GM18499 (cell line): ENCODE measurements around the gene RMI1.
"Not testable (repeated sequence)": the region's sequence is repeated elsewhere in the genome, so short reads cannot be mapped to it uniquely, and the experiment has no call there.

Experiments
- ATAC-seq: cut with Tn5 transposase; IDR thresholded peaks from one replicate; pipeline ENCODE4 v1.9.1; 2021; ENCODE audit warnings: moderate number of reproducible peaks; ENCODE audit not compliant: insufficient read depth, unreplicated experiment

The RMI1 gene

DNA sequence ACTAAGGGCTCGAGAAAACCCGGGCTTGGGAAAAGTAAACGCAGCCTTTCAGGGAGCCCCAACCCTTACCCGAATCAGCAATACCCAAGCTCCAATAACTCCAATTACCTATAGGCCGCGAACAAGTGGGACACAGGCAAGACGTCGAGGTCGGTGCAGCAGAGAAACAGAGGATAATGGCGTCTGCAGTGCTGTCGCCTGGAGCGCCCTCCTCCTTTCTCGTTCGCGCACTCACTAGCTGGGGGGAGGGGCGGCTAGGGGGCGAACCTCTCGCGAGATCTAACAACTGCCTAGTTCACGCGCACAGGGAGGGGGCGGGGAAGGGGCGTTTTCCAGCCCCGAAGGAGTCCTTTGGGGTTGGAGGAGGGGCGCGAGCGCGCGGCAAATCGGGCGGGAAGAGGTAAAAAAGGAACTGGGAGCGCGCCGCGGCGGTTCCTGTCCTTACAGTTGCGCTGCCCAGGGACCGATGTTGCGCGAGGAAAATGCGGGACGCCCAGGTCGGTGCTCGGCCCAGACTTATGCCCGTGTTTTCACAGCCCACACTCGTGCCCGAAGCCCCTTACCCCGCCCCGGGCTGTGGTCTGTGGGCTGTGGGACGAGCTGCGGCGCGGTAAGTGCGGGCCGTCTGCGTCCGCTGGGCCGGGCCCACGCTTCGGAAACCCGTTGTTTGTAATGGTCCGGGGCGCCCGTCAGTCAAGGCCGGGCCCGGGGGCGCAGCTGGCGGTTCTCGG, at the start of gene RMI1:
RMI1 (plus strand) TSS at position 411 of the 731 bp plus-strand sequence. CDS start 20,182 bp downstream, outside the sequence.
- ATAC-seq, result peak; percentile 57

DNA sequence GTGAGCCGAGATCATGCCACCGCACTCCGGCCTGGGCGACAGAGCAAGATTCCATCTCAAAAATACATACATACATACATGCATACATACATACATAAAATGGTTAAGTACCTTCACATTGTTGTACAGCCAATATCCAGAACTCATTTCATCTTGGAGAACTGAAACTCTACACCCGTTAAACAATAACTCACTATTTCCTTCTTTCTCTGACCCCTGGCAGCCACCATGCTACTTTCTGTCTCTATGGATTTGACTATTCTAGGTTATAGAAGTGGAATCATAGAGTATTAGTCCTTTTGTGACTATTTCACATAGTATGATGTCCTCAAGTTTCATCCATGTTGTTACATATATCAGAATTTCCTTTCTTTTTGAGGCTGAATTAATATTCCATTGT, 49.7 kb upstream of the RMI1 start:
- ATAC-seq, result no peak

DNA sequence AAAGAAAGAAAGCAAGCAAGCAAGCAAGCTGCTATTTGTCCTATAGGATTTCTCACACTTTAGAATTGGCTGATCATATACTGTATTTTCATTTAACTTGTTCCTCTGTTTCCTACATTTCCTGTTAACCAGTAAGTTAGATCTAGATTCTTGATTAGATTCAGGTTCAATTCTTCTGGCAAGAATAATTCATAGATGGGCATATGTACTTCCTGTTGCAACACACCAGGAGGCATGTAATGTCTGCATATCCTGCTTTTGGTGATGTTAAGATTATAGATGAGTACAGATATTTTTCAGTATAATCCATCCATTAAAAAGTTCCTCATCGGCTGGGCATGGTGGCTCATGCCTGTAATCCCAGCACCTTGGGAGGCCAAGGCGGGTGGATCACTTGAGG, 48.6 kb upstream of the RMI1 start:
- ATAC-seq, result no peak

DNA sequence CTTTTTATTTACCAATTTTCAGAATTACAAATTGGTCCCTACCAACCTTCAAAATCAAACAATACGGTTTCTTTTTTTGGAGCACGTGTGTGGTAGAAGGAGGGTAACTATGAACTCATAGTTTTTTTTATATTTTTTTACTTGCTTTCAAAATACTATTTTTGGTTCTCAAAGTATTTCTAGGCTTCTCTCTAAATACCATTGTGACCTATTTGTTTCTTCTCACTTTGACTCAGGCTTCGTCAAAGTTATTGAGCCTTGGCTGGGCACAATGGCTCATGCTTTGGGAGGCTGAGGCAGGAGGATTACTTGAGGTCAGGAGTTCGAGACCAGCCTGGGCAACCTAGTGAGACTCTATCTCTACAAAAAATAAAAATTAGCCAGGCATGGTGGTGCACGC, 47.8 kb upstream of the RMI1 start:
- ATAC-seq, result no peak

DNA sequence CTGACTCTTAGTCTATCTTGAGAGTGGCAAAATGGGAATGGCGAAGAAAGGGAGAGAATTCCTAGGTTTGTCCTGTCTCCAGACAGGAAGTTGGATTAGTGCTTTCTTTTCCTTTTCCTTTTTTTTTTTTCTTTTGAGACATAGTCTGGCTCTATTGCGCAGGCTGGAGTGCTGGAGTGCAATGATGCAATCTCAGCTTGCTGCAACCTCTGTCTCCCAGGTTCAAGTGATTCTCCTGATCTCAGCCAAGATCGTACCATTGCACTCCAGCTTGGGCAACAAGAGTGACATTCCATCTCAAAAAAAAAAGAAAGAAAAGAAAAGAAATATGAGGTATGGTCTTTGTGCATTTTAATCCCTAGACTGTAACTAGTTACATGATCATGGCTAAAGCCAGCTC, 46.8 kb upstream of the RMI1 start:
- ATAC-seq, result no peak

DNA sequence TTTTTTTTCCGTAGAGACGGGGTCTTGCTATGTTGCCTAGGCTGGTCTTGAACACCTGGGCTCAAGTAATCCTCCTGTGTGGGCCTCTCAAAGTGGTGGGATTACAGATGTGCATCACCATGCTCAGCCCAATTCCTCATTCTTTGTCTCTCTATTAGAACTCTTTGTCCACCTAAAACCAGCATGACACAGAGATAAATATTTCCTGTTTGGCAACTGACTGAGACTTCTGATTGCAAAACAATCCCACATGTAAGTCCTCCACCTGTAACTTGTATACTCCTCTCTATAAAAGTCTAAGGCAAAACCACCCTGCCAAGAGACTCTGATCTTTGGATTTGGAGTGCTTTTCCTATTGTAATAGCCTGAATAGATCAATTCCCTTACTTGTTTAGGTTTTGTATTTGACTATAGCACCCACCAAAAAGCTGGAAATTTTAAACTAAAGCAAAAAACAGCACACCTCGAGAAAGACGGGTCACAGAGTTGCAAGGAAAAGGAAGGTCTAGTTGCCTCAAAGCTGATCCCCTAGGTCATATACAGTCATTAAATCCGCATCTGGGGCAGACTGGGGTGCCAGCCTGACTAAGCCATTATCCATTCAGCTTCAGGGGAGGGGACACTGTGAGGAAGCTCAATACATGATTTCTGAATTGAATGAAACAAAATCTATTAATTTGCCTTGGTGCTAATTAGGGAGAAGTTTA, 45.9 kb upstream of the RMI1 start:
- no peak for ATAC-seq

DNA sequence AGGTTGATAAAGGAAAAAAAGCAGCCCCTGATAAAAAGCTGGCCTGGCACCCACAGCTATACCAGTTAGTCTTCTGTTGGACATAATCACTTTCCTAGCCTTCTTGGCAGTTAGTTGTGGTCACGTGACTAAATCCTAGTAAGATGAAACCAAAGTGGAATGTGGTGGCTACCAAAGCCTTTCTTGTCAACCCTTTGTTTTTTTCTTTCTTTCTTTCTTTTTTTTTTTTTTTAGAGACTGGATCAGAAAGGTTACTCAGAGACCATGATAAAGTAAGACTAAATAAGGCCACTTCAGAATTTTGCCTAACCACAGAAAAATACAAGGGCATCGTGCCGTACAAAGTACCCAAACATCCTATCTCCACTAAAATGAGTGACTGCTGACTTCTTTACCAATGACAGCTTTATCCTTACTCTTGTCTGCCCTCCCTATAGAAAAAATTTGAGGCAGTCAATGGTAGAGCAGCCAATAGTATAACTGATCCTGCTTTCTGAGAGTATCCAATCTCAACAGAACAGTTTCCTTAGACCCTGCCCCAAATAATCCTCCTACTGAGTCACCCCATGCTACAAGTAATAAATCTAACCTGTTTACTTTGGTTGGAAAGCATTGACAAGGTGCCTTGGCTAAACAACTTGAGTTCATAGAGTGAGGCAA, 45.2 kb upstream of the RMI1 start:
- no peak for ATAC-seq

DNA sequence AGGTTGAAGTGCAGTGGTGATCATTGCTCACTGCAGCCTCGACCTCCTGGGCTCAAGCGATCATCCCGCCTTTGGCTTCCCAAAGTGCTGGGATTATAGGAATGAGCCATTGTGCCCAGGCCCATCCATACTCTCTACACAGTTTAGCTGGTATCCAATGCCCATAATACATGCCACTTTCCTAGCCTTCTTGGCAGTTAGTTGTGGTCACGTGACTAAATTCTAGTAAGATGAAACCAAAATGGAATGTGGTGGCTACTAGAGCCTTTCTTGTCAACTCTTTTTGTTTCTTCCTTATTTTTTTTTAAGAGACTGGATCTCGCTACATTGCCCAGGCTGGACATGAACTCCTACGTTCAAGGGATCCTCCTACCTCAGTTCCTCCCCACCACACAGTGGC, 44.1 kb upstream of the RMI1 start:
- ATAC-seq, result no peak

DNA sequence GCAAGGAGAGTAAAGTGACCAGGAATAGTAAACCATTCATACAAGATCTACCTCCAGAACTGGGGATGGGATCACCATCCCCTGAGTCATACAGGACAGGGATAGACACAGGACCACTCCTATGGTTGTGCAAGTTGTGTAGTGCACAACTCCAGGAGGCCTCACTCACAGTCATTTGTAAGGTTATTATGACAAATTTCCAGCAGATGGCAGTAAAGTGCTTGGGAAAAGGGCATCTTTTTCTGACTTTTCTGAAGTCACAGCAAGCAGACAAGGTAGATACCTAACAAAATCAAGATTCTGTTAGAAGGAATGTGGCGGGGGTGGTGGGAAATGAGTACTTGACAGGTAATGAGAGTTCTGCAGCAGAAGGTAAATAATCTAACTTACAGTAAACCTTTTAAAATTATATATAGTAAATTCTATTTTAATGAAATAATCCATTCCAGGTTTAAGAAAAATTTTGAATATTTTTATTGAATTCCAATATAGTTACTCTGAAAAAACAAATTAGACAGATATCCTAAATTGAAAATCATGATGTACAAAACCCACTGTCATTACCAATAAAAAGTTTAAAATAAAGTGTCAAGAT, 42.6 kb upstream of the RMI1 start:
- no peak for ATAC-seq

DNA sequence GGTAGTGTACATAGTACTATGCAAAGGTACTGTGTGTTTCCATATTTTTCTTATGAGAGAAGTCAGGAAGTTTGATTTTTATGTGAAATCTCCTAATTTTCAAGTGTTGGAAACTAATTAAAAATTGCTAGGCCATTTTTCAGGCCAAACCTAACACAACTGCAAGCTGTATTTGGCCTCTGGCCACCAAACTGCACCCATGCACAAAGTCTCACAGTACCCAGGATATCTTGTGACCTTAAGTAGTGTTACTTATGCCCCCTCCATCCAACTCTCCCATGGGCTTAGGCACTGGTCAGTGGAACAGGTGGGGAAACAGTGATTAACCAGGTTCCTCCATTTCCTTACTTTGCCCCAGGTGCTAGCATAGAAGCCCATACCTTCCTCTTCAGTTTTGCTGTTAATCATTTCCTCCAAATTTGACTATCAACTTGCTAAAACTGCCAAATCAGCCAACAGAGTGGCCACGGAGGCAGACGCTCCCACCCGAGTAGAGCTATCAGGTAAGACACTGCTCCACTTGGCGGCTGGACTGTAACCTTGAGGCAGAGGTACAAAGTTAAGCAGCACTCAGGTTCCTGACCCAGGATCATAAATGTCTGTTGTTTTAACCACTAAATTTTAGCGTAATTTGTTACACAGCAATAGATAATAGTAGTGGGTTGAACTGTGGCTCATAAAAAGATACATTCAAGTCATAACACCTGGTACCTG, 39.9 kb upstream of the RMI1 start:
- ATAC-seq, result no peak

DNA sequence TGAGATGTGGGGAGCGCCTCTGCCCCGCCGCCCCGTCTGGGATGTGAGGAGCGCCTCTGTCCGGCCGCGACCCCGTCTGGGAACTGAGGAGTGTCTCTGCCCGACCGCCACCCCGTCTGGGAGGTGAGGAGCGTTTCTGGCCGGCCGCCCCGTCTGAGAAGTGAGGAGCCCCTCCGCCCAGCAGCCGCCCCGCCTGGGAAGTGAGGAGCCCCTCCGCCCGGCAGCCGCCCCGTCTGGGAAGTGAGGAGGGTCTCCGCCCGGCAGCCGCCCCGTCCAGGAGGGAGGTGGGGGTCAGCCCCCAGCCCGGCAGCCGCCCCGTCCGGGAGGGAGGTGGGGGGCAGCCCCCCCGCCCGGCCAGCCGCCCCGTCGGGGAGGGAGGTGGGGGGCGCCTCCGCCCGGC, 32.5 kb upstream of the RMI1 start:
- not testable (repeated sequence) for ATAC-seq

DNA sequence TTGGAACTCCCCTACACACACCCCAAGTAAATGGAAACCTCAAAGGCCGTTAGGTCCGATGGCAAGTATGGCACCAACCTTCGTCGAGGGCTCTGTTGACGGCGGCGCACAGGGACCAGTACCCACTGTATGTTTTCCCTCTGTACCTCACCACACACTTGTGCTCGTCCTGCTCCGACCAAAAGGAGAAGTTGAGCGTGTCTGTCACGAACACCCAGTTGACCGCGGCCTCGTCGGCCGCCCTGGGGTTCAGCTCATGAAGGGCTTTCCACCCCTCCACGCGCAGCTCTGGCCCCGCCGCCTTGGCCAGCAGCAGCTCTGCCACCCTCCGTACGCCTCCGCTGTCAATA, 24.5 kb upstream of the RMI1 start:
- ATAC-seq, result no peak

DNA sequence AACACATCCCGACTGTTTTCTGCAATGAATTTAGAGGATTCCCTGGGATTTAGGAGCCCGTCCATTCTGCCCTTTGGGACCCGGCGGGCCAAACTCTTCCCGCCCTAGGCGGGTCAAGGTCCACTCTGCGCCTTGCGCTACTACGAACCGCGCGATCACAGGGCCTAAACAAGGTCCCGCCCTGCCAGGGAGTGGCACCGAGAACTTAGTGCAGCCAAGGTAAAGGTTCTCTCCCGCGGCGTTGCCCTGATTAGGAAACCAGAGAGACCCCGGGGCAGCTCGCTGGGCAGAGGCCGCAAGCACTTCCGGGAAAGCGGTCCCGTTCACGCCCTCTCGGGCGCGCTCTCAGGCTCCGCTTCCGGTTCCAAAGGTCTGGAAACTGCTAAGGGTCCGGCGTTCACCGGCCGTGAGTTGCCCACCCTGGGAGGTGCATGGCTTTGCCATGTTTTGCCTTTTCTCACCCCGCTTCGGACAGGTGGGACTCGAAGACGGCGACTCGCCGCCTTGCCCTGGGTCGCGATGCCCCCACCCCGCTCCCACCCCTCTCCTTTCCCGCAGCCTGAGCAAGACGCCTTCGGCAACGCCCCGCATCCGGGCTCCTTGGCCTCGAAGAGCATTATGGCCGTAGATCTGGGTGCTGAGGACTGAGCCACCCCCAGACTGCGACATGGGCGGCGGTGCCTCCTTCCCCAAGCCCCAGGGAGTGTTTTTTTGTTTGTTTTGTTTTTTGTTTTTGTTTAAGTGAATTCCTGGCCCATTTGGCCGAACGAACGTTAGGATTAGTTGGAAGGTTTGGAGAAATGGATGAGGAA, 24.0 kb upstream of the RMI1 start:
- no peak for ATAC-seq

DNA sequence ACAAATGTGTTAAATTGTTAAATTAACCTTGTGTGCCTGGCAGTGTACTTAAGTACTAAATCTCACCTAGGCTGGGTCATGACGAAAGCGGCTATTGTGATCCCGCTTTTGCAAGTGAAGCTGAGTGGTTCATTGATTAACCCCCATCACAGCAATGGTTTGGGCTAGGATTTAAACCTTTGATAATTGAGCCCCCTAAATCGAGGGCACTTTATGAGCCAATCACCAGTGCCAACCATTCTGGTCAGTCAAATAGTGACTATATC, 23.4 kb upstream of the RMI1 start:
- no peak for ATAC-seq

DNA sequence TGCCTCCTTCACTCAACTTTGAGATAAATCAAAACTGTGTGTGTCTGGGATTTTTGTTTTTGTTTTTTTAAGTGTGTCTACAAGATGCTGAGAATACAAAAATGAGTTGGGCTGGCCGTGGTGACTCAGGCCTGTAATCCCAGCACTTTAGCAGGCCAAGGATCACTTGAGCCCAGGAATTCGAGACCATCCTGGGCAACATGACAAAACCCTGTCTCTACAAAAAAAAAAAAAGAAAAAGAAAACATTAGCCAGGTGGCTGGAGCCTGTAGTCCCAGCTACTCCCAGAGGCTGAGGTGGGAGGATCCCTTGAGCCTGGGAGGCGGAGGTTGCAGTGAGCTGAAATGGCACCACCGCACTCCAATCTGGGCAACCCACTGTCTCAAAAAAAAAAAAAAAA, 21.5 kb upstream of the RMI1 start:
- no peak for ATAC-seq

DNA sequence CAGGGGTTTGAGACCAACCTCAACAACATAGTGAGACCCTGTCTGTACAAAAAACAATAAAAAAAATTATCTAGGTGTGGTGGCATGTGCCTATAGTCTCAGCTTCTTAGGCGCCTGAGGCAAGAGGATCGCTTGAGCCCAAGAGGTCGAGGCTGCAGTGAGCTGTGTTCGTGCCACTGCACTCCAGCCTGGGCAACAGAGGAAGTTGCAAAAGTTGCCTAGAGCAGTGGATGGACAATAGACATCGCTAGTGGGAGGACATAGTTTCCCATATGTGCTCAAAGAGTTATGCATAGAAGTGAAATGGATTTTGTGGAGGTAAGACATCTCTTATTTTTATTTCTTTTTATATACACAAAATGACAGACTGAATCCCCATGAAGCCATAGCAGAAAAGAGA, 19.6 kb upstream of the RMI1 start:
- ATAC-seq, result no peak

DNA sequence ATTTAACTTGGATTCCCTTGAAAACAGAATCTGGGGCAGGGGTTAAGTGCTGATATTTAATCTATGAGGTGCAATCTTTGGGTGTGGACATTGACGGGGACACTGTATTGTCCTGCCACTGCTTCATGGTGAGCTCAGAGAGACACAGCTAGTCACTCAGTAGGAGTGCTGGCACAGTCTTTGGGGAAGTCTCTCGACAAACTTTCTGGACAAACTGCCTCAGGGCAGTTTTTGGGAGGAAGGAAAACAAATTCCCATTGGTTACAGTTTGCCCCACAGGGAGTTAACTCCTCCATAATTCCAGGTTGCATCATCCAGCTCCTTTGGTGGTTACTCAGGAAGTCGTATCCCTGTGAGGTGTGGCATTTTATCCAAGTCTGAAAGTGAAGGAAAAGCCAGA, 18.4 kb upstream of the RMI1 start:
- no peak for ATAC-seq

DNA sequence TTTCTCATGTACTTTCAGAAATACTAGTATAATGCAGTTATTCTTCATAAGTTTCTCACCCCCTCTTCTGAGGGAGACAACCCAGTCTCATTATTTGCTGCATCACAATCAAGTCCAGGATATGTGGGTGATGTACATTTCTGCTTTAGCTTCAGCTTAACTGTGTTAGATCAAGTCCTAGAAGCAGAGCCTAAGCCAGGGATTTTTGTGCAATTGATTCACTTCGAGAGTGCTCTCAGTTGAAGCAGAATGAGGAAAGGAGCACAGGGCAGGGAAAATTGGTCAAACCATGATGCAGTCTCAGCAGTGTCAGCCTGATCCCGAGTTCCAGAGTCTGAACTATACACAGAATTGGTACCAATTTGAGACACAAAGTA, 15.6 kb upstream of the RMI1 start:
- ATAC-seq, result no peak

DNA sequence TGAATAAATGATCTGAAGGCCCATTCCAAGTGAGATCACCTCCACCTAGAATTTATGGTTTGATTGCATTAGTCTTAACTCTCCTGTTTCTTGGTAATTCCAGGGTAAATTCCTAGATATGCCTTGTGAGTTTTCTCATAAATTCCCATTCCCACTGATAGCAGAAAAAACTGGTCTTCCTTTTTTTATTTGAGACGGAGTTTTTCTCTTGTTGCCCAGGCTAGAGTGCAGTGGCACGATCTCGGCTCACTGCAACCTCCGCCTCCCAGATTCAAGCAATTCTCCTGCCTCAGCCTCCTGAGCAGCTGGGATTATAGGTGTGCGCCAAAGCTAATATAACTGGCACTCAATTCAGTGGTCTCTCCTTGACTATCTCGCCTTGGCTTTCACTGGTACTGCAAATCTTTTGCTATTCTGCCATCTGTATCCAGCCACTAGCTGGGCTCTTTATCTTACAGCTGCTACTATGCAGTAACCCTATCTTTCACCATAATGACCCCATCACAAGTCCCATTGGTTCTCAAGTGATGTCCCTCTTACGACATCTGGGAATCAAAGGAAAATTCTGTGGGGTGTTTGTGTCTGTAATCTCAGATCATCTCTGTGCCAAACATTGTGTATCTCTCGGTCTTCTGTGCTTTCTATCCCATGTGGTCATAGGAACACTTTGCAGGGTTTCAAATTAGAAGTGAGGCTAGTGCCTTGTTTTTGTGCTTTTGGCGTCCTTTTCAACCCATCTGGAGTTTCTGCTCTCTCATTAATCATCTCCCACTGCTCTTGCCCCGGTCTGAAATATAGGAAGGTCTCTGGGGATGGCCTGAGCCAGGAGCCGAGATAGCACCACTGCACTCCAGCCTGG, 15.0 kb upstream of the RMI1 start:
- no peak for ATAC-seq
